LNCaP clone FGC (cell line): ENCODE results near the gene INSIG2.

Experiments
- DNase-seq: peaks from one replicate; pipeline ENCODE4 v3.0.0-alpha.2; 2011; ENCODE audit warnings: low read depth
- H3K4me3 ChIP-seq: 2 replicates; pipeline ENCODE4 v1.5.1; 2011; ENCODE audit warnings: mild to moderate bottlenecking, low read depth, low read length, control low read depth
- CTCF ChIP-seq: IDR thresholded peaks from 2 replicates; pipeline ENCODE4 v1.5.1; 2012; ENCODE audit warnings: mild to moderate bottlenecking; ENCODE audit not compliant: control insufficient read depth, insufficient read depth; ENCODE audit errors: extremely low read depth

Gene INSIG2

GRCh38 chr2:118145207-118145606 is 56.9 kb downstream of the INSIG2 start:
- no peak for DNase-seq
- no peak for TF ChIP-seq CTCF
- H3K4me3 ChIP-seq: no peak overlapping the region

GRCh38 chr2:118145806-118146205 is 57.5 kb downstream of the INSIG2 start:
- TF ChIP-seq CTCF: no peak
- no peak for DNase-seq
- no peak overlapping the region for H3K4me3 ChIP-seq

- no peak for DNase-seq
- no peak for TF ChIP-seq CTCF
- no peak overlapping the region for H3K4me3 ChIP-seq
Measured at GRCh38 chr2:118146315-118147283, 58.3 kb downstream of the INSIG2 start.

- H3K4me3 ChIP-seq: no peak overlapping the region
- no peak for DNase-seq
- TF ChIP-seq CTCF: no peak
Measured at GRCh38 chr2:118148133-118148532, 59.9 kb downstream of the INSIG2 start.

GRCh38 chr2:118148809-118149208 is 60.5 kb downstream of the INSIG2 start:
- peak; percentile 63 for TF ChIP-seq CTCF
- DNase-seq: peak; percentile 51
- no peak overlapping the region for H3K4me3 ChIP-seq

- DNase-seq: no peak
- TF ChIP-seq CTCF: no peak
- H3K4me3 ChIP-seq: no peak overlapping the region
Measured at GRCh38 chr2:118150294-118150693, 62.0 kb downstream of the INSIG2 start.
